ENCODE results near the gene NOX4.
"Not testable (repeated sequence)": the region's sequence is repeated elsewhere in the genome, so short reads cannot be mapped to it uniquely, and the experiment has no call there.

NOX4 gene

DNA sequence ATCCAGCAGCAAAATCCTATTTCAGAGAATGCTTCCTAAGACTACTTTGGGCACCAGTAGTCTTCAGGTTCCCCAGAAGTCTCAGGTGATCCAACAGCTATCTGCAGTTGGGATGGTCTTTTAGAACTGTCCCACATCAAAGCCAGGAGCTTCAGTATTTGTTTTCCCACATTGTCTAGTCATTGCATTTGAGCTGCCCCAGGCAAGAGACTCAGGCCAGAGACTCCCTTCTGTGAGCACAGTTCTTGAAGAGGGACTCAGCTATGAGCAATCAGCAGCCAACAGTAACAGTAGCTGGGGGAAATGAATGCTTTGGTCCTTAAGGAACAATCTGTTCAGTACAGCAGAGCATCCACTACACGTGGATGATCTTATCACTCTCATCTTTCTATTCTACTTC lies 188.1 kb downstream of the NOX4 start:
- not testable (repeated sequence) for H2AFZ ChIP-seq (ENCODE audit: low read depth, low read length); H3K4me2 ChIP-seq (ENCODE audit: low read length); H3K27me3 ChIP-seq (ENCODE audit: low read depth, low read length); H3K9me3 ChIP-seq (ENCODE audit: insufficient read depth, low read length); H3K36me3 ChIP-seq (replicated peaks; ENCODE audit: low read depth, low read length); H3K4me1 ChIP-seq (ENCODE audit: low read length); H3K27ac ChIP-seq (ENCODE audit: low read length); H4K20me1 ChIP-seq (ENCODE audit: insufficient read depth, low read length); H3K4me3 ChIP-seq (ENCODE audit: low read length); H3K9ac ChIP-seq (ENCODE audit: low read length); H3K79me2 ChIP-seq (ENCODE audit: low read length)

DNA sequence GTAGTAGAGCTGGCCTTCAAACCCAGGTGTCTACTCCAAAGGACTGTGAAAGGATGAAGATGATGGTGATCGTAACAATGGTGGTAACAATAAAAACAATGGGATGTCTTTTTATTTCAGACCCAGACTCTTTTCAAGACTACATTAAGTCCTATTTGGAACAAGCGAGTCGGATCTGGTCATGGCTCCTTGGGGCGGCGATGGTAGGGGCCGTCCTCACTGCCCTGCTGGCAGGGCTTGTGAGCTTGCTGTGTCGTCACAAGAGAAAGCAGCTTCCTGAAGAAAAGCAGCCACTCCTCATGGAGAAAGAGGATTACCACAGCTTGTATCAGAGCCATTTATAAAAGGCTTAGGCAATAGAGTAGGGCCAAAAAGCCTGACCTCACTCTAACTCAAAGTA lies 196.2 kb downstream of the NOX4 start:
- H3K79me2 ChIP-seq (ENCODE audit: low read length); H3K9me3 ChIP-seq (ENCODE audit: insufficient read depth, low read length); H4K20me1 ChIP-seq (ENCODE audit: insufficient read depth, low read length); H3K27me3 ChIP-seq (ENCODE audit: low read depth, low read length); H3K4me1 ChIP-seq (ENCODE audit: low read length); H3K27ac ChIP-seq (ENCODE audit: low read length); H3K4me2 ChIP-seq (ENCODE audit: low read length); H3K4me3 ChIP-seq (ENCODE audit: low read length); H3K36me3 ChIP-seq (replicated peaks; ENCODE audit: low read depth, low read length); H2AFZ ChIP-seq (ENCODE audit: low read depth, low read length); H3K9ac ChIP-seq (ENCODE audit: low read length): not testable (repeated sequence)

DNA sequence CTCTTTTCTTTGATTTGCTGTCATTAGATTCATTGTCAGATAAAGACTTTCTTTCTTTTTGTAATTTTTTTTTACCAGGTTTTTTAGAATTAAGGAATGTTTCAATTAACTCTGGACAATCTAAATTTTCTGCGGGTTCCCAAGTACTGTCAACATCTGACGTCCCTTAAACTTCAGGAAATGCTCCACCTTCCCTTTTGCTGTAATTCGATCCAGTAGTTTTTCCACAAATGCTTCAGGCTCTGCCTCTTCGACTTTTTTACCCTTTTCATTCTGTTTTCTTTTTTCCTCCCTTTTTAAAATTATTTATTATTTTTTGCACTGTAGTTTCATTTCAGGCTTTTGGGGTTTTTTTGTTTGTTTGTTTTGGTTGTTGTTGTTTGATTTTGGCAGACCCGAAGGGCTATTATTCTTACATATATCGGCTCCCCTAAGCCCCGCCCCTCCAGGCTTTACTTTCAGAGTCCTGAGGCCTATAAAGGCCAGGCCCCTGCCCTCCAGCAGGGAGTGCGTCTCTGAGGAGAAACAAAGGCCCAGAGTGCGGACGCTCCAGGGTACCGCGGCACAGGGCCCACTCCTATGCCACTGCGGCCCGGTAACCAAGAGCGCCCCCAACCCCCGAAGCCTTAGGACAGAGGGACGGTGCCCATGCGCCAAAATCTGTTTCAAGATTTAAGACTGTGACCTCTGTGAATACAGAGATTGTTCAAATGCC lies 197.1 kb downstream of the NOX4 start:
- no peak overlapping the region for H2AFZ ChIP-seq (ENCODE audit: low read depth, low read length)
- no peak overlapping the region for H3K9ac ChIP-seq (ENCODE audit: low read length)

DNA sequence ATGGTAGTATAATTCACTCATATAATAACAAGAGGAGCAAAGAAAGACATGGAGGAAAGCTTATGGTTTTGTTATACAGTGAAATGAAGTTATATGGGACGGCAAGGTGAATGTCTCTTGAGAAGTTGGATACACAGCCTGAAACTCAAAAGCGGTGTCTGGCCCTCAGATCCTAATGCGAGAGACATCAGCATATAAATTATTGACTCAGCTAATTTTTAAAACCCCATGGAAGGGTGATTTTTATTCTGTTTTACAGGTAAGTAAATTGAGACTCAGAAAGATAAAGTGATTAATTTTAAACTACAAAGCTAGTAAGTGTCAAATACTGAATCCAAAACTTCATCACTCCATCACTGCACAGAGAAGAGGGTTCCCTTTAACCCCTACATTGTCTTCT lies 203.2 kb downstream of the NOX4 start:
- not testable (repeated sequence) for H3K4me1 ChIP-seq (ENCODE audit: low read length); H3K9me3 ChIP-seq (ENCODE audit: insufficient read depth, low read length); H3K4me2 ChIP-seq (ENCODE audit: low read length); H2AFZ ChIP-seq (ENCODE audit: low read depth, low read length); H3K79me2 ChIP-seq (ENCODE audit: low read length); H4K20me1 ChIP-seq (ENCODE audit: insufficient read depth, low read length); H3K27me3 ChIP-seq (ENCODE audit: low read depth, low read length); H3K27ac ChIP-seq (ENCODE audit: low read length); H3K9ac ChIP-seq (ENCODE audit: low read length); H3K36me3 ChIP-seq (replicated peaks; ENCODE audit: low read depth, low read length); H3K4me3 ChIP-seq (ENCODE audit: low read length)

More for the DNA sequence above, 197.1 kb downstream of the NOX4 start:
- TF ChIP-seq, protein P1, sequence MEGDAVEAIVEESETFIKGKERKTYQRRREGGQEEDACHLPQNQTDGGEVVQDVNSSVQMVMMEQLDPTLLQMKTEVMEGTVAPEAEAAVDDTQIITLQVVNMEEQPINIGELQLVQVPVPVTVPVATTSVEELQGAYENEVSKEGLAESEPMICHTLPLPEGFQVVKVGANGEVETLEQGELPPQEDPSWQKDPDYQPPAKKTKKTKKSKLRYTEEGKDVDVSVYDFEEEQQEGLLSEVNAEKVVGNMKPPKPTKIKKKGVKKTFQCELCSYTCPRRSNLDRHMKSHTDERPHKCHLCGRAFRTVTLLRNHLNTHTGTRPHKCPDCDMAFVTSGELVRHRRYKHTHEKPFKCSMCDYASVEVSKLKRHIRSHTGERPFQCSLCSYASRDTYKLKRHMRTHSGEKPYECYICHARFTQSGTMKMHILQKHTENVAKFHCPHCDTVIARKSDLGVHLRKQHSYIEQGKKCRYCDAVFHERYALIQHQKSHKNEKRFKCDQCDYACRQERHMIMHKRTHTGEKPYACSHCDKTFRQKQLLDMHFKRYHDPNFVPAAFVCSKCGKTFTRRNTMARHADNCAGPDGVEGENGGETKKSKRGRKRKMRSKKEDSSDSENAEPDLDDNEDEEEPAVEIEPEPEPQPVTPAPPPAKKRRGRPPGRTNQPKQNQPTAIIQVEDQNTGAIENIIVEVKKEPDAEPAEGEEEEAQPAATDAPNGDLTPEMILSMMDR (IDR thresholded peaks at IDR 0.05; ENCODE audit: low read depth, low read length), result no peak
- Histone ChIP-seq H3K27ac (ENCODE audit: low read length) (no peak overlapping the region), H3K4me3 (ENCODE audit: low read length) (no peak overlapping the region), H3K9me3 (ENCODE audit: insufficient read depth, low read length) (no peaks in the 10 kb centered on the region), H3K36me3 (replicated peaks; ENCODE audit: low read depth, low read length) (no peaks in the 10 kb centered on the region), H4K20me1 (ENCODE audit: insufficient read depth, low read length) (no peaks in the 10 kb centered on the region), H3K4me1 (ENCODE audit: low read length) (no peaks in the 10 kb centered on the region; the same call in 1 of the 2 replicates), H3K27me3 (ENCODE audit: low read depth, low read length) (no peaks in the 10 kb centered on the region), H3K79me2 (ENCODE audit: low read length) (no peaks in the 10 kb centered on the region), H3K4me2 (ENCODE audit: low read length) (no peak overlapping the region)

DNA sequence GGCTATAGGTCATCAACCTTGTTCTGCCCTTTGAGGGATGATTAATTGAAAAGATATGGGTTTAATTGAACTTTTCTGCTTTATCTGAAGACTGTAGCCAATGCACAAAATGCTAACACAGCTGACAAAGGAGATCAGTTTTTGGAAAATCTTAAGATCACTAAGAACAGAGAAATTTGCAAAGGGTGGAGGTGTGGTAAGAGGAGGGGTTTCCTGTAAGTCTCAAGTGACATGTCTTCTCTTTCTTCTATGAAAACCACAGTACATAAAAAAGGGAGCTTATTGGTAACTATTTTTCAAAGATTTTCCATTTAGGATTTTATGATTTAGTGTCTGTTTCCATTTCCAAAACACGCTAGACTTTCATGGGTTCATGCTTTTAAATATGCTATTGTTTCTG lies 204.6 kb downstream of the NOX4 start:
- not testable (repeated sequence) for H2AFZ ChIP-seq (ENCODE audit: low read depth, low read length); H3K4me3 ChIP-seq (ENCODE audit: low read length); H3K9ac ChIP-seq (ENCODE audit: low read length); H3K36me3 ChIP-seq (replicated peaks; ENCODE audit: low read depth, low read length); H3K9me3 ChIP-seq (ENCODE audit: insufficient read depth, low read length); H3K4me1 ChIP-seq (ENCODE audit: low read length); H3K27ac ChIP-seq (ENCODE audit: low read length); H4K20me1 ChIP-seq (ENCODE audit: insufficient read depth, low read length); H3K4me2 ChIP-seq (ENCODE audit: low read length); H3K27me3 ChIP-seq (ENCODE audit: low read depth, low read length); H3K79me2 ChIP-seq (ENCODE audit: low read length)

DNA sequence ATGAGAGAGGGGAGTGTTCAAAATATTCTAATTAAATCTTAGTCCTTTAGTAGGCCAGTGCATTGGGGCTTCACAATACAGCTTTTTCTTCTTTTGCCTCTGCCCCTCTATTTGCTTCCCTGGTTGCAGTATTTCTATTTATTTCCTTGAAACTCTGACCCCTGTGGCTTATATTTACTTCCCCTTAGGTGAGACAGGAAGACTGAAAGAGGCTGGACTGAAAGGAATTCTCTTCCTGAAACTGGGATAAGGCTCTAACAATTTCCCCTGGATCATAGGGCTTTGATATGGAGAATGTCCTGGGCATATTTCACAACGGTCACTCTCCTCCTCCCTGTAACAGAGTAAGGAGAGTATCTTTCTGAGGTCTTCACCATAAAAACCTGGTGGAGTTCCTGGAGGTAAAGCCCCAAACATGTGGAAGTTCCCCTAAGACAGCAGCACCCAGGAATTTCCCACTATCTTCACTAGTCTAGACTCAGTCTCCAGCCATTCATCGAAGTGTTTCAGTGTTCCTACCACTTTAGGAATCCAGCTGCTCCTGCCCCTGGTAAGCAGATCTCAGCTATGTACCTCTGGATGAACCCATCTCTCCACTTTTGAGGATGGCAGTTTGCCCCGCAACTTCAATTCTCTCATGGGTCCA lies 210.0 kb downstream of the NOX4 start:
- H3K27me3 ChIP-seq (ENCODE audit: low read depth, low read length); H3K4me2 ChIP-seq (ENCODE audit: low read length); H3K9me3 ChIP-seq (ENCODE audit: insufficient read depth, low read length); H3K79me2 ChIP-seq (ENCODE audit: low read length); H3K4me3 ChIP-seq (ENCODE audit: low read length); H2AFZ ChIP-seq (ENCODE audit: low read depth, low read length); H3K4me1 ChIP-seq (ENCODE audit: low read length); H3K27ac ChIP-seq (ENCODE audit: low read length); H3K9ac ChIP-seq (ENCODE audit: low read length); H4K20me1 ChIP-seq (ENCODE audit: insufficient read depth, low read length); H3K36me3 ChIP-seq (replicated peaks; ENCODE audit: low read depth, low read length): not testable (repeated sequence)

All from OCI-LY3 (cell line).